SK-N-SH treated with all-trans-retinoic acid at 6 μM for 48 hours (cell line): ENCODE data around the gene HSP90AA1.

Source experiments
- ATAC-seq: fragments of 200-7000 bp; cut with Tn5 transposase; 3 replicates; pipeline ENCODE4 v1.9.1; 2020; ENCODE audit warnings: mild to moderate bottlenecking, moderate library complexity
- ARNTL ChIP-seq: fragments of 450-650 bp; formaldehyde crosslinking; IDR thresholded peaks from 2 replicates; pipeline ENCODE4 v1.5.0; 2020; ENCODE audit warnings: low read depth, mild to moderate bottlenecking, moderate library complexity, borderline replicate concordance
- BACH2 ChIP-seq: fragments of 250-450 bp; sonication (Bioruptor Pico); IDR thresholded peaks from 2 replicates; pipeline ENCODE4 v1.9.0; 2021; ENCODE audit warnings: mild to moderate bottlenecking, borderline replicate concordance
- CREB5 ChIP-seq: fragments of 250-450 bp; sonication (Bioruptor Pico); IDR thresholded peaks from 2 replicates; pipeline ENCODE4 v1.5.1; 2020; ENCODE audit warnings: low read depth, mild to moderate bottlenecking, moderate library complexity
- CSDC2 ChIP-seq: fragments of 250-450 bp; sonication (Bioruptor Pico); IDR thresholded peaks from 2 replicates; pipeline ENCODE4 v1.5.0; 2020; ENCODE audit warnings: mild to moderate bottlenecking, moderate library complexity
- CSRNP3 ChIP-seq: fragments of 250-450 bp; sonication (Bioruptor Pico); IDR thresholded peaks from 2 replicates; pipeline ENCODE4 v1.5.1; 2021; ENCODE audit warnings: mild to moderate bottlenecking, moderate library complexity
- ESRRG ChIP-seq: fragments of 250-450 bp; sonication (Bioruptor Pico); IDR thresholded peaks from 2 replicates; pipeline ENCODE4 v1.6.1; 2021; ENCODE audit warnings: mild to moderate bottlenecking
- ISL1 ChIP-seq: fragments of 250-450 bp; sonication (Bioruptor Pico); IDR thresholded peaks from 2 replicates; pipeline ENCODE4 v2.1.2; 2022; ENCODE audit warnings: mild to moderate bottlenecking, moderate library complexity
- OSR1 ChIP-seq: fragments of 250-450 bp; sonication (Bioruptor Pico); IDR thresholded peaks from 2 replicates; pipeline ENCODE4 v1.8.0; 2022; ENCODE audit warnings: moderate library complexity, mild to moderate bottlenecking, inconsistent platforms
- PATZ1 ChIP-seq: fragments of 250-450 bp; sonication (Bioruptor Pico); IDR thresholded peaks from 2 replicates; pipeline ENCODE4 v1.8.0; 2020; ENCODE audit warnings: mild to moderate bottlenecking, moderate library complexity, borderline replicate concordance
- POU6F1 ChIP-seq: fragments of 250-450 bp; sonication (Bioruptor Pico); IDR thresholded peaks from 2 replicates; pipeline ENCODE4 v1.8.0; 2021; ENCODE audit warnings: low read depth, mild to moderate bottlenecking, moderate library complexity, borderline replicate concordance
- PPARA ChIP-seq: fragments of 250-450 bp; sonication (Bioruptor Pico); IDR thresholded peaks from 2 replicates; pipeline ENCODE4 v1.5.0; 2020; ENCODE audit warnings: mild to moderate bottlenecking, borderline replicate concordance
- RARB ChIP-seq: fragments of 250-450 bp; sonication (Bioruptor Pico); IDR thresholded peaks from 2 replicates; pipeline ENCODE4 v1.8.0; 2021; ENCODE audit warnings: mild to moderate bottlenecking, moderate library complexity
- SNAI2 ChIP-seq: fragments of 250-450 bp; sonication (Bioruptor Pico); IDR thresholded peaks from 2 replicates; pipeline ENCODE4 v1.5.0; 2020; ENCODE audit warnings: mild to moderate bottlenecking, moderate library complexity
- TOX ChIP-seq: fragments of 250-450 bp; sonication (Bioruptor Pico); IDR thresholded peaks from 2 replicates; pipeline ENCODE4 v1.8.0; 2021; ENCODE audit warnings: mild to moderate bottlenecking, moderate library complexity, borderline replicate concordance
- TSHZ2 ChIP-seq: fragments of 250-450 bp; sonication (Bioruptor Pico); IDR thresholded peaks from 2 replicates; pipeline ENCODE4 v1.5.0; 2020; ENCODE audit warnings: mild to moderate bottlenecking, moderate library complexity
- ZC3H10 ChIP-seq: fragments of 250-450 bp; sonication (Bioruptor Pico); IDR thresholded peaks from 2 replicates; pipeline ENCODE4 v1.5.1; 2021; ENCODE audit warnings: mild to moderate bottlenecking, moderate library complexity
- ZFP3 ChIP-seq: fragments of 250-450 bp; sonication (Bioruptor Pico); IDR thresholded peaks from 2 replicates; pipeline ENCODE4 v1.5.0; 2020; ENCODE audit warnings: mild to moderate bottlenecking, moderate library complexity
- ZFP30 ChIP-seq: fragments of 450-650 bp; formaldehyde crosslinking; IDR thresholded peaks from 2 replicates; pipeline ENCODE4 v1.5.0; 2022; ENCODE audit warnings: mild to moderate bottlenecking, moderate library complexity
- ZNF565 ChIP-seq: fragments of 450-650 bp; formaldehyde crosslinking; conservative IDR thresholded peaks from 2 replicates; pipeline ENCODE4 v1.5.0; 2020; ENCODE audit warnings: low read depth, mild to moderate bottlenecking, moderate library complexity
- ZNF70 ChIP-seq: fragments of 450-650 bp; formaldehyde crosslinking; IDR thresholded peaks from 2 replicates; pipeline ENCODE4 v1.5.0; 2020; ENCODE audit warnings: mild to moderate bottlenecking, moderate library complexity
- ZNF8 ChIP-seq: fragments of 450-650 bp; formaldehyde crosslinking; IDR thresholded peaks from 2 replicates; pipeline ENCODE4 v1.5.0; 2020; ENCODE audit warnings: mild to moderate bottlenecking, moderate library complexity

HSP90AA1 gene

GRCh38 chr14:102049258-102050025 lies 37.4 kb downstream of the HSP90AA1 start:
- TF ChIP-seq ZFP3 (no peak), TOX (no peak), ESRRG (CRISPR knock-in tag) (no peak), OSR1 (CRISPR knock-in tag) (no peak), ZNF70 (CRISPR knock-in tag) (no peak), POU6F1 (CRISPR knock-in tag) (no peak), CREB5 (CRISPR knock-in tag) (no peak), ZFP30 (CRISPR knock-in tag) (no peak), TSHZ2 (CRISPR knock-in tag) (no peak), RARB (CRISPR knock-in tag) (no peak), BACH2 (CRISPR knock-in tag) (no peak), PATZ1 (CRISPR knock-in tag) (no peak)
- no peak for ATAC-seq

- no peak for ATAC-seq
- TF ChIP-seq TOX: no peak
- no peak for TF ChIP-seq ZNF565 (CRISPR knock-in tag)
- TF ChIP-seq ARNTL (CRISPR knock-in tag): no peak
- TF ChIP-seq ISL1 (CRISPR knock-in tag): no peak
- TF ChIP-seq ZFP30 (CRISPR knock-in tag): no peak
- TF ChIP-seq PPARA: no peak
- TF ChIP-seq ESRRG (CRISPR knock-in tag): no peak
- no peak for TF ChIP-seq POU6F1 (CRISPR knock-in tag)
- no peak for TF ChIP-seq ZNF70 (CRISPR knock-in tag)
- no peak for TF ChIP-seq CSDC2 (CRISPR knock-in tag)
- no peak for TF ChIP-seq ZC3H10
- no peak for TF ChIP-seq TSHZ2 (CRISPR knock-in tag)
- no peak for TF ChIP-seq OSR1 (CRISPR knock-in tag)
- TF ChIP-seq ZFP3: no peak
- no peak for TF ChIP-seq BACH2 (CRISPR knock-in tag)
- TF ChIP-seq PATZ1 (CRISPR knock-in tag): no peak
- no peak for TF ChIP-seq CSRNP3 (CRISPR knock-in tag)
- no peak for TF ChIP-seq SNAI2 (CRISPR knock-in tag)
- TF ChIP-seq ZNF8 (CRISPR knock-in tag): no peak
Measured at GRCh38 chr14:102047808-102048540, 38.9 kb downstream of the HSP90AA1 start.
